ENCODE data around the gene TREX2. TPM values are rescaled to one million over a fixed set of nuclear protein-coding genes. Genes with fewer than 3 reads are reported as not detected.

The TREX2 gene
- total RNA-seq, 4 donors from 2014 or later, result 0.78 to 2.3 (median 1.2) TPM; not detected in 1

- H3K27me3 ChIP-seq, result no peaks in the 10 kb centered on the region
- no peak for DNase-seq (ENCODE audit: extremely low spot score)
- H3K36me3 ChIP-seq, result peaks cover 0 to 39% (median 14%) of the 10 kb centered on the region in 4 donors
- peaks cover 6 to 22% (median 10%) of the 10 kb centered on the region in 4 donors for H3K4me1 ChIP-seq
- no peaks in the 10 kb centered on the region for H3K9me3 ChIP-seq
- TF ChIP-seq EP300 (IDR thresholded peaks at IDR 0.05) (no peak), POLR2AphosphoS5 (IDR thresholded peaks at IDR 0.05) (no peak)
- TF ChIP-seq, protein P1, sequence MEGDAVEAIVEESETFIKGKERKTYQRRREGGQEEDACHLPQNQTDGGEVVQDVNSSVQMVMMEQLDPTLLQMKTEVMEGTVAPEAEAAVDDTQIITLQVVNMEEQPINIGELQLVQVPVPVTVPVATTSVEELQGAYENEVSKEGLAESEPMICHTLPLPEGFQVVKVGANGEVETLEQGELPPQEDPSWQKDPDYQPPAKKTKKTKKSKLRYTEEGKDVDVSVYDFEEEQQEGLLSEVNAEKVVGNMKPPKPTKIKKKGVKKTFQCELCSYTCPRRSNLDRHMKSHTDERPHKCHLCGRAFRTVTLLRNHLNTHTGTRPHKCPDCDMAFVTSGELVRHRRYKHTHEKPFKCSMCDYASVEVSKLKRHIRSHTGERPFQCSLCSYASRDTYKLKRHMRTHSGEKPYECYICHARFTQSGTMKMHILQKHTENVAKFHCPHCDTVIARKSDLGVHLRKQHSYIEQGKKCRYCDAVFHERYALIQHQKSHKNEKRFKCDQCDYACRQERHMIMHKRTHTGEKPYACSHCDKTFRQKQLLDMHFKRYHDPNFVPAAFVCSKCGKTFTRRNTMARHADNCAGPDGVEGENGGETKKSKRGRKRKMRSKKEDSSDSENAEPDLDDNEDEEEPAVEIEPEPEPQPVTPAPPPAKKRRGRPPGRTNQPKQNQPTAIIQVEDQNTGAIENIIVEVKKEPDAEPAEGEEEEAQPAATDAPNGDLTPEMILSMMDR (IDR thresholded peaks at IDR 0.05), result no peak
- intact Hi-C loops (cut with DNase I), result no loop called here
- H3K27ac ChIP-seq (replicated peaks in 1 of 4), result no peak overlapping the region
- no peak overlapping the region for H3K4me3 ChIP-seq
- 92% methylated on average over 7 of the region's 9 CpGs for WGBS
These were observed 10.8 kb upstream of the TREX2 start for GRCh38 chrX:153456704-153457103.

GRCh38 chrX:153456161-153456560, 10.3 kb upstream of the TREX2 start:
- Histone ChIP-seq H3K9me3 (no peaks in the 10 kb centered on the region), H3K27me3 (no peaks in the 10 kb centered on the region), H3K27ac (replicated peaks in 1 of 4) (no peak overlapping the region), H3K36me3 (peaks cover 0 to 41% (median 14%) of the 10 kb centered on the region in 4 donors), H3K4me1 (peaks cover 6 to 22% (median 10%) of the 10 kb centered on the region in 4 donors), H3K4me3 (no peak overlapping the region)
- TF ChIP-seq POLR2AphosphoS5 (IDR thresholded peaks at IDR 0.05) (no peak), EP300 (IDR thresholded peaks at IDR 0.05) (no peak), POLR2A (IDR thresholded peaks at IDR 0.05; ENCODE audit: low read depth) (no peak)
- TF ChIP-seq, protein P1 (IDR thresholded peaks at IDR 0.05), result no peak
- WGBS, result 77% methylated on average over 6 of the region's 12 CpGs
- DNase-seq (ENCODE audit: extremely low spot score), result no peak
- intact Hi-C loops (cut with DNase I), result no loop called here

DNA sequence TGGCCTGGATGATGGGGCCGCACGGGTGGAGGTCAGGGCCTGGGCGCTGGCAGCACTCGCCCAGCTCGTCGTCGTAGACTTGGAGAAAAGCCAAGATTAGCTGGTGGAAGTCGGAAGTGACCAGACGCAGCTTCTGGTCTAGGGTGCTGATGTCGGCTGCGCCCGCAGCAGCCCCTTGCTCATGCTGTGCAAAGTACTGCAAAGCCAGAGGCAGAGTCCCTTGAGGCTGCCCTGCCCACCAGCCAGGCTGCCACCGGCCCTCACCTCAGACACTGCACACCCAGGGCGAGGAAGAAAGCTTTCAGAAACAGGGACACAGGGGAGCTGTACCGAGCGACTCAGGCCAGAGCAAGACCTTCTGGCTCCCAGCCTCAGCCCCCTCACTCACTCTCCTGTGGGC, 9.7 kb upstream of the TREX2 start:
- WGBS, result 84% methylated on average over 11 of the region's 16 CpGs
- H3K27me3 ChIP-seq, result no peaks in the 10 kb centered on the region
- intact Hi-C loops (cut with DNase I), result no loop called here
- peaks cover 0 to 44% (median 14%) of the 10 kb centered on the region in 4 donors for H3K36me3 ChIP-seq
- no peak overlapping the region for H3K27ac ChIP-seq (replicated peaks in 1 of 4)
- H3K9me3 ChIP-seq, result no peaks in the 10 kb centered on the region
- H3K4me3 ChIP-seq, result no peak overlapping the region
- DNase-seq (ENCODE audit: extremely low spot score), result no peak
- H3K4me1 ChIP-seq, result peaks cover 6 to 22% (median 10%) of the 10 kb centered on the region in 4 donors
- TF ChIP-seq POLR2A (IDR thresholded peaks at IDR 0.05; ENCODE audit: low read depth) (no peak), POLR2AphosphoS5 (IDR thresholded peaks at IDR 0.05) (no peak), EP300 (IDR thresholded peaks at IDR 0.05) (no peak)
- TF ChIP-seq, protein P1 (IDR thresholded peaks at IDR 0.05), result no peak

DNA sequence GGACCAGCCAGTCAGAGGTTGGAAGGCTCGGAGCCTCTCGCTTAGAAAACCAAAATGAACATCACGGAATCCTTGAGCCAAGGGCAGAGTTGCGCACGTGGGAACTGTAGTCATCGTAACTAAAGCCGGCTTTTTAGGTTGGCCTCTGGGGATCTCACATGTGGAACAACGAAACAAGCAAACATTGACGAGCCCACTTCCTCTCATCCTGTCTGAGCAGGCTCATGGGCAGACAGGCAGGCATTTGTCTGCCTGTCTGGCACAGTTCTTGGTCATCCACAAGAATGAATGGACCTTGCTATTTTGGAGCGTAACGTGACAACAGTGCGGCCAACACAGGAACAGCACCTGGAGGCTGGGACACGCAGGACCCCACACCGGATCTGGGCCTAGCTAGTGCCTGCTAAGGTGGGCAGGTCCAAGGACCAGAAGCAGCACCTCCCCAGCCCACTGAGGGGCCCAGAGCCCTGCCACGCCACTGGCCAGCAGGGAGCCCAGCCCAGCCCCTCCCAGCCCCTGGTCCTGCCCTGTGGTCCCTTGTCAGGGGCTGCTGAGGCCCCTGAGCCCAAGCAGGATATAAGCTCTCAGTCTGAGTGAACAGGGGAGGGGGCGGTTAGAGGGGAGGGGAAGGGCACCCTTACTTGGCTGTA, 9.2 kb upstream of the TREX2 start:
- H3K4me1 ChIP-seq, result peaks cover 6 to 22% (median 10%) of the 10 kb centered on the region in 4 donors
- H3K9me3 ChIP-seq, result no peaks in the 10 kb centered on the region
- no peak overlapping the region for H3K27ac ChIP-seq (replicated peaks in 1 of 4)
- WGBS, result 93% methylated on average over 16 of the region's 16 CpGs
- no peak for DNase-seq (ENCODE audit: extremely low spot score)
- no peak for TF ChIP-seq POLR2A (IDR thresholded peaks at IDR 0.05; ENCODE audit: low read depth)
- intact Hi-C loops (cut with DNase I), result no loop called here
- no peaks in the 10 kb centered on the region for H3K27me3 ChIP-seq
- H3K36me3 ChIP-seq, result peaks cover 0 to 49% (median 14%) of the 10 kb centered on the region in 4 donors
- no peak overlapping the region for H3K4me3 ChIP-seq

- Histone ChIP-seq H3K27me3 (no peaks in the 10 kb centered on the region), H3K27ac (replicated peaks in 1 of 4) (no peak overlapping the region), H3K9me3 (no peaks in the 10 kb centered on the region), H3K36me3 (peaks cover 0 to 58% (median 20%) of the 10 kb centered on the region in 4 donors), H3K4me1 (no peaks in the 10 kb centered on the region), H3K4me3 (no peak overlapping the region)
- WGBS, result 88% methylated on average over 8 of the region's 8 CpGs
- no peak for DNase-seq (ENCODE audit: extremely low spot score)
- intact Hi-C loops (cut with DNase I), result no loop called here
- TF ChIP-seq EP300 (IDR thresholded peaks at IDR 0.05) (no peak), POLR2A (IDR thresholded peaks at IDR 0.05; ENCODE audit: low read depth) (no peak), POLR2AphosphoS5 (IDR thresholded peaks at IDR 0.05) (no peak)
These were observed 5.1 kb upstream of the TREX2 start for GRCh38 chrX:153450949-153451277.

Measured in esophagus muscularis mucosa (tissue), 4 donors.